GM23338 (cell line): ENCODE results near the gene RSPRY1. TPM values are rescaled to one million over a fixed set of nuclear protein-coding genes. Genes with fewer than 3 reads are reported as not detected.
"Not testable (repeated sequence)": the region's sequence is repeated elsewhere in the genome, so short reads cannot be mapped to it uniquely, and the experiment has no call there.

Experiments used
- ATAC-seq: fragments of 200-7000 bp; cut with Tn5 transposase; 3 replicates; pipeline ENCODE4 v1.9.1; 2020
- DNase-seq: peaks from one replicate; pipeline ENCODE4 v3.0.0-alpha.2; 2015; ENCODE audit warnings: low spot score
- H2AFZ ChIP-seq: fragments of 200-600 bp; sonication (generic); 2 replicates; pipeline ENCODE4 v1.8.0; 2016; ENCODE audit warnings: antibody characterized with exemption, mild to moderate bottlenecking, moderate library complexity
- H3F3A ChIP-seq: fragments of 200-600 bp; sonication (generic); replicated peaks from 2 replicates; pipeline ENCODE4 v1.8.0; 2017; ENCODE audit warnings: antibody characterized with exemption, mixed run types, low read depth
- H3K27ac ChIP-seq: fragments of 200-600 bp; sonication (generic); 2 replicates; pipeline ENCODE4 v1.6.1; 2016; ENCODE audit warnings: low read depth
- H3K27me3 ChIP-seq: fragments of 200-600 bp; sonication (generic); 2 replicates; pipeline ENCODE4 v1.8.0; 2016; ENCODE audit warnings: mild to moderate bottlenecking, mixed run types, moderate library complexity; ENCODE audit not compliant: insufficient read depth
- H3K36me3 ChIP-seq: fragments of 200-600 bp; sonication (generic); 2 replicates; pipeline ENCODE4 v1.8.0; 2016; ENCODE audit warnings: mild to moderate bottlenecking; ENCODE audit not compliant: insufficient read depth
- H3K4me1 ChIP-seq: fragments of 200-600 bp; sonication (generic); 2 replicates; pipeline ENCODE4 v1.8.0; 2016; ENCODE audit warnings: mild to moderate bottlenecking, moderate library complexity; ENCODE audit not compliant: insufficient read depth
- H3K4me2 ChIP-seq: fragments of 200-600 bp; sonication (generic); 2 replicates; pipeline ENCODE4 v1.7.1; 2017; ENCODE audit warnings: mixed run types
- H3K4me3 ChIP-seq: fragments of 200-600 bp; sonication (generic); 2 replicates; pipeline ENCODE4 v1.6.1; 2016; ENCODE audit warnings: mixed run types
- H3K79me2 ChIP-seq: fragments of 200-600 bp; sonication (generic); replicated peaks from 2 replicates; pipeline ENCODE4 v1.8.0; 2017; ENCODE audit warnings: mild to moderate bottlenecking; ENCODE audit not compliant: insufficient read depth
- H3K9me2 ChIP-seq: fragments of 200-600 bp; sonication (generic); 2 replicates; pipeline ENCODE4 v1.8.0; 2017; ENCODE audit not compliant: insufficient read depth
- H4K20me1 ChIP-seq: fragments of 200-600 bp; sonication (generic); replicated peaks from 2 replicates; pipeline ENCODE4 v1.8.0; 2017; ENCODE audit warnings: mild to moderate bottlenecking; ENCODE audit not compliant: insufficient read depth
- H3K27ac Mint-ChIP-seq: 2 replicates; pipeline ENCODE4 v1.8.0; 2020; ENCODE audit warnings: inconsistent platforms, mild to moderate bottlenecking, moderate library complexity, mixed read lengths
- H3K27me3 Mint-ChIP-seq: 3 replicates; pipeline ENCODE4 v1.8.0; 2022; ENCODE audit warnings: low read depth, mild to moderate bottlenecking, moderate library complexity, mixed read lengths, inconsistent platforms; ENCODE audit not compliant: insufficient read depth, poor library complexity
- H3K36me3 Mint-ChIP-seq: 3 replicates; pipeline ENCODE4 v1.8.0; 2021; ENCODE audit warnings: low read depth, mild to moderate bottlenecking, inconsistent platforms, moderate library complexity, mixed read lengths
- H3K4me1 Mint-ChIP-seq: 3 replicates; pipeline ENCODE4 v1.8.0; 2020; ENCODE audit warnings: mild to moderate bottlenecking, inconsistent platforms, mixed read lengths
- H3K4me3 Mint-ChIP-seq: 3 replicates; pipeline ENCODE4 v1.8.0; 2021; ENCODE audit warnings: moderate library complexity, mild to moderate bottlenecking, inconsistent platforms, mixed read lengths
- H3K9me3 Mint-ChIP-seq: 3 replicates; pipeline ENCODE4 v1.8.0; 2020; ENCODE audit warnings: moderate library complexity, mild to moderate bottlenecking, inconsistent platforms, mixed read lengths
- EZH2 ChIP-seq: fragments of 200-600 bp; sonication (generic); IDR thresholded peaks from one replicate; pipeline ENCODE4 v1.8.0; 2017; ENCODE audit warnings: antibody characterized with exemption, mild to moderate bottlenecking, low read depth; ENCODE audit not compliant: unreplicated experiment
- EZH2phosphoT487 ChIP-seq: fragments of 200-600 bp; sonication (generic); IDR thresholded peaks from one replicate; pipeline ENCODE4 v1.8.1; 2018; ENCODE audit warnings: antibody characterized with exemption; ENCODE audit not compliant: unreplicated experiment
- ZNF114 ChIP-seq: fragments of 250-450 bp; sonication (Bioruptor Pico); IDR thresholded peaks from 2 replicates; pipeline ENCODE4 v1.5.0; 2020; ENCODE audit warnings: mild to moderate bottlenecking, moderate library complexity
- polyA plus RNA-seq: library from polyadenylated mRNA; unstranded; fragments of >200 nt; fragmentation: Nextera tagmentation; extraction: Ambion mirVana; gene quantifications from 2 replicates; pipeline ENCODE4 v1.2.1, GENCODE V29; 2016
- total RNA-seq: library from RNA; depleted of rRNA; stranded (reverse); fragments of >200 nt; shearing (Covaris generic); gene quantifications from 2 replicates; pipeline ENCODE4 v1.2.3, GENCODE V29; 2014
- TF ChIP-seq, protein P1 (sequence below), 2 experiments: fragments of 200-600 bp in 1 of 2; sonication (generic) in 1 of 2; conservative IDR thresholded peaks; 2 replicates each; pipeline versions ENCODE4 v1.5.1 to v1.6.1; 2016 to 2017; ENCODE audit warnings: antibody characterized with exemption in 2 of 2, low read depth in 2 of 2, mild to moderate bottlenecking in 2 of 2, moderate library complexity in 1 of 2
- TF ChIP-seq, protein P2 (sequence below): fragments of 250-450 bp; sonication (Bioruptor Pico); IDR thresholded peaks from 2 replicates; pipeline ENCODE4 v1.5.0; 2020; ENCODE audit warnings: mild to moderate bottlenecking, moderate library complexity

The RSPRY1 gene
- total and polyA plus RNA-seq, 2 experiments from 2014 or later: 25.8 to 35.9 TPM

DNA sequence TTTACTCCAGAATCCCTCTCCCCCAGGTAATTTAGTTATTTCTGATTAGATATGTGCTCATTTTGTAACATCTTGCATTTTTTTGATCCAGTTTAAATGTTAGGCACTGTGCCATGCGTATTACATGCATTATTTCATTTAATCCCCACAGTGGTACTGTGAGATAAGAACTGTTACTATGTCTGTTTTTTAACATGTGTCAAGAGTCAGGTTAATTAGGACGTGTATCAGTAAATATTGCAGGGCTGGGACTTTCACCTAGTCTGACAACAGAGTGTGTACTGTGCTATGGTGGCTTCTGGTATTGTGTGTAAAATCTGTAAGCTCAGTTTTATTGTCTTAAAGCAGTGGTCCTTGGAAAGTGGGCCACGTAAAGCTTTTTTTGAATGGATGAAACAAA lies 10.6 kb downstream of the RSPRY1 start:
- no peaks in the 10 kb centered on the region for H3K9me2 ChIP-seq
- peaks cover 78% of the 10 kb centered on the region for H3K79me2 ChIP-seq
- peaks cover 17% of the 10 kb centered on the region; the same call in 1 of the 2 replicates for H4K20me1 ChIP-seq
- H3K27ac Mint-ChIP-seq: no peak overlapping the region
- H3K27me3 ChIP-seq: no peaks in the 10 kb centered on the region
- TF ChIP-seq, protein P1, sequence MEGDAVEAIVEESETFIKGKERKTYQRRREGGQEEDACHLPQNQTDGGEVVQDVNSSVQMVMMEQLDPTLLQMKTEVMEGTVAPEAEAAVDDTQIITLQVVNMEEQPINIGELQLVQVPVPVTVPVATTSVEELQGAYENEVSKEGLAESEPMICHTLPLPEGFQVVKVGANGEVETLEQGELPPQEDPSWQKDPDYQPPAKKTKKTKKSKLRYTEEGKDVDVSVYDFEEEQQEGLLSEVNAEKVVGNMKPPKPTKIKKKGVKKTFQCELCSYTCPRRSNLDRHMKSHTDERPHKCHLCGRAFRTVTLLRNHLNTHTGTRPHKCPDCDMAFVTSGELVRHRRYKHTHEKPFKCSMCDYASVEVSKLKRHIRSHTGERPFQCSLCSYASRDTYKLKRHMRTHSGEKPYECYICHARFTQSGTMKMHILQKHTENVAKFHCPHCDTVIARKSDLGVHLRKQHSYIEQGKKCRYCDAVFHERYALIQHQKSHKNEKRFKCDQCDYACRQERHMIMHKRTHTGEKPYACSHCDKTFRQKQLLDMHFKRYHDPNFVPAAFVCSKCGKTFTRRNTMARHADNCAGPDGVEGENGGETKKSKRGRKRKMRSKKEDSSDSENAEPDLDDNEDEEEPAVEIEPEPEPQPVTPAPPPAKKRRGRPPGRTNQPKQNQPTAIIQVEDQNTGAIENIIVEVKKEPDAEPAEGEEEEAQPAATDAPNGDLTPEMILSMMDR (conservative IDR thresholded peaks at IDR 0.05; ENCODE audit: low read depth in 2 of 2): no peak
- TF ChIP-seq, protein P2, sequence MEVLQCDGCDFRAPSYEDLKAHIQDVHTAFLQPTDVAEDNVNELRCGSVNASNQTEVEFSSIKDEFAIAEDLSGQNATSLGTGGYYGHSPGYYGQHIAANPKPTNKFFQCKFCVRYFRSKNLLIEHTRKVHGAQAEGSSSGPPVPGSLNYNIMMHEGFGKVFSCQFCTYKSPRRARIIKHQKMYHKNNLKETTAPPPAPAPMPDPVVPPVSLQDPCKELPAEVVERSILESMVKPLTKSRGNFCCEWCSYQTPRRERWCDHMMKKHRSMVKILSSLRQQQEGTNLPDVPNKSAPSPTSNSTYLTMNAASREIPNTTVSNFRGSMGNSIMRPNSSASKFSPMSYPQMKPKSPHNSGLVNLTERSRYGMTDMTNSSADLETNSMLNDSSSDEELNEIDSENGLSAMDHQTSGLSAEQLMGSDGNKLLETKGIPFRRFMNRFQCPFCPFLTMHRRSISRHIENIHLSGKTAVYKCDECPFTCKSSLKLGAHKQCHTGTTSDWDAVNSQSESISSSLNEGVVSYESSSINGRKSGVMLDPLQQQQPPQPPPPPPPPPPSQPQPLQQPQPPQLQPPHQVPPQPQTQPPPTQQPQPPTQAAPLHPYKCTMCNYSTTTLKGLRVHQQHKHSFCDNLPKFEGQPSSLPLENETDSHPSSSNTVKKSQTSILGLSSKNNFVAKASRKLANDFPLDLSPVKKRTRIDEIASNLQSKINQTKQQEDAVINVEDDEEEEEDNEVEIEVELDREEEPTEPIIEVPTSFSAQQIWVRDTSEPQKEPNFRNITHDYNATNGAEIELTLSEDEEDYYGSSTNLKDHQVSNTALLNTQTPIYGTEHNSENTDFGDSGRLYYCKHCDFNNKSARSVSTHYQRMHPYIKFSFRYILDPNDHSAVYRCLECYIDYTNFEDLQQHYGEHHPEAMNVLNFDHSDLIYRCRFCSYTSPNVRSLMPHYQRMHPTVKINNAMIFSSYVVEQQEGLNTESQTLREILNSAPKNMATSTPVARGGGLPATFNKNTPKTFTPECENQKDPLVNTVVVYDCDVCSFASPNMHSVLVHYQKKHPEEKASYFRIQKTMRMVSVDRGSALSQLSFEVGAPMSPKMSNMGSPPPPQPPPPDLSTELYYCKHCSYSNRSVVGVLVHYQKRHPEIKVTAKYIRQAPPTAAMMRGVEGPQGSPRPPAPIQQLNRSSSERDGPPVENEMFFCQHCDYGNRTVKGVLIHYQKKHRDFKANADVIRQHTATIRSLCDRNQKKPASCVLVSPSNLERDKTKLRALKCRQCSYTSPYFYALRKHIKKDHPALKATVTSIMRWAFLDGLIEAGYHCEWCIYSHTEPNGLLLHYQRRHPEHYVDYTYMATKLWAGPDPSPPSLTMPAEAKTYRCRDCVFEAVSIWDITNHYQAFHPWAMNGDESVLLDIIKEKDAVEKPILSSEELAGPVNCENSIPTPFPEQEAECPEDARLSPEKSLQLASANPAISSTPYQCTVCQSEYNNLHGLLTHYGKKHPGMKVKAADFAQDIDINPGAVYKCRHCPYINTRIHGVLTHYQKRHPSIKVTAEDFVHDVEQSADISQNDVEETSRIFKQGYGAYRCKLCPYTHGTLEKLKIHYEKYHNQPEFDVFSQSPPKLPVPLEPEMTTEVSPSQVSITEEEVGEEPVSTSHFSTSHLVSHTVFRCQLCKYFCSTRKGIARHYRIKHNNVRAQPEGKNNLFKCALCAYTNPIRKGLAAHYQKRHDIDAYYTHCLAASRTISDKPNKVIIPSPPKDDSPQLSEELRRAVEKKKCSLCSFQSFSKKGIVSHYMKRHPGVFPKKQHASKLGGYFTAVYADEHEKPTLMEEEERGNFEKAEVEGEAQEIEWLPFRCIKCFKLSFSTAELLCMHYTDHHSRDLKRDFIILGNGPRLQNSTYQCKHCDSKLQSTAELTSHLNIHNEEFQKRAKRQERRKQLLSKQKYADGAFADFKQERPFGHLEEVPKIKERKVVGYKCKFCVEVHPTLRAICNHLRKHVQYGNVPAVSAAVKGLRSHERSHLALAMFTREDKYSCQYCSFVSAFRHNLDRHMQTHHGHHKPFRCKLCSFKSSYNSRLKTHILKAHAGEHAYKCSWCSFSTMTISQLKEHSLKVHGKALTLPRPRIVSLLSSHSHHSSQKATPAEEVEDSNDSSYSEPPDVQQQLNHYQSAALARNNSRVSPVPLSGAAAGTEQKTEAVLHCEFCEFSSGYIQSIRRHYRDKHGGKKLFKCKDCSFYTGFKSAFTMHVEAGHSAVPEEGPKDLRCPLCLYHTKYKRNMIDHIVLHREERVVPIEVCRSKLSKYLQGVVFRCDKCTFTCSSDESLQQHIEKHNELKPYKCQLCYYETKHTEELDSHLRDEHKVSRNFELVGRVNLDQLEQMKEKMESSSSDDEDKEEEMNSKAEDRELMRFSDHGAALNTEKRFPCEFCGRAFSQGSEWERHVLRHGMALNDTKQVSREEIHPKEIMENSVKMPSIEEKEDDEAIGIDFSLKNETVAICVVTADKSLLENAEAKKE (CRISPR knock-in tag): no peak
- TF ChIP-seq EZH2phosphoT487: no peak
- no peak for TF ChIP-seq ZNF114 (CRISPR knock-in tag)
- no peak for TF ChIP-seq EZH2
- no peaks in the 10 kb centered on the region for H3K36me3 ChIP-seq
- H2AFZ ChIP-seq: no peak overlapping the region
- no peak for ATAC-seq
- H3K4me1 ChIP-seq: peaks cover 4% of the 10 kb centered on the region; the same call in 1 of the 2 replicates
- no peak for DNase-seq
- H3K4me2 ChIP-seq: no peak overlapping the region
- H3K36me3 Mint-ChIP-seq: peaks cover 17% of the 10 kb centered on the region
- H3K27me3 Mint-ChIP-seq: no peaks in the 10 kb centered on the region
- H3K27ac ChIP-seq: no peak overlapping the region
- H3K4me3 Mint-ChIP-seq: no peak overlapping the region
- peaks cover 13% of the 10 kb centered on the region for H3K9me3 Mint-ChIP-seq
- no peak overlapping the region for H3K4me3 ChIP-seq
- H3F3A ChIP-seq: no peaks in the 10 kb centered on the region
- H3K4me1 Mint-ChIP-seq: peaks cover 8% of the 10 kb centered on the region

GRCh38 chr16:57200321-57200720 lies 14.2 kb downstream of the RSPRY1 start:
- not testable (repeated sequence) for H3K4me1 Mint-ChIP-seq, H3K27ac ChIP-seq, H2AFZ ChIP-seq, H3K9me2 ChIP-seq, H3F3A ChIP-seq, H3K4me3 ChIP-seq, ATAC-seq, H3K27me3 ChIP-seq, H3K27me3 Mint-ChIP-seq, H3K4me3 Mint-ChIP-seq, H3K36me3 ChIP-seq, H3K4me1 ChIP-seq, DNase-seq, H3K4me2 ChIP-seq, H3K27ac Mint-ChIP-seq
- peaks cover 17% of the 10 kb centered on the region; the same call in 1 of the 2 replicates for H4K20me1 ChIP-seq
- Mint-ChIP-seq H3K36me3 (peaks cover 34% of the 10 kb centered on the region), H3K9me3 (peaks cover 16% of the 10 kb centered on the region)
- H3K79me2 ChIP-seq: peaks cover 51% of the 10 kb centered on the region

DNA sequence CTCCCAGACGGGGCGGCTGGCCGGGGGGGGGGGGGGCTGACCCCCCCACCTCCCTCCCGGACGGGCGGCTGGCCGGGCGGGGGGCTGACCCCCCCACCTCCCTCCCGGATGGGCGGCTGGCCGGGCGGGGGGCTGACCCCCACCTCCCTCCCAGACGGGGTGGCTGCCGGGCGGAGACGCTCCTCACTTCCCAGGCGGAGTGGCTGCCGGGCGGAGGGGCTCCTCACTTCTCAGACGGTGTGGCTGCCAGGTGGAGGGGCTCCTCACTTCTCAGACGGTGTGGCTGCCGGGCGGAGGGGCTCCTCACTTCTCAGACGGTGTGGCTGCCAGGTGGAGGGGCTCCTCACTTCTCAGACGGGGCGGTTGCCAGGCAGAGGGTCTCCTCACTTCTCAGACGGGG lies 14.8 kb downstream of the RSPRY1 start:
- not testable (repeated sequence) for H3K4me3 ChIP-seq, H3K4me1 Mint-ChIP-seq, H3K27me3 ChIP-seq, H3K4me1 ChIP-seq, H2AFZ ChIP-seq, DNase-seq, H3K27ac Mint-ChIP-seq, ATAC-seq, H3K4me3 Mint-ChIP-seq, H3K27ac ChIP-seq, H3K36me3 ChIP-seq, H3K27me3 Mint-ChIP-seq, H3F3A ChIP-seq, H3K4me2 ChIP-seq, H3K9me2 ChIP-seq
- Histone ChIP-seq H3K79me2 (peaks cover 46% of the 10 kb centered on the region), H4K20me1 (peaks cover 17% of the 10 kb centered on the region; the same call in 1 of the 2 replicates)
- Mint-ChIP-seq H3K9me3 (peaks cover 16% of the 10 kb centered on the region), H3K36me3 (peaks cover 39% of the 10 kb centered on the region)
